KBM-7 (cell line): ENCODE measurements around the gene FUT8.
A peak's percentile ranks its signal among the peaks of the same experiment; 100 is the strongest.

Experiments
- DNase-seq: peaks from one replicate; pipeline ENCODE4 v3.0.0-alpha.2; 2015
- in situ Hi-C: fragments of 300-500 bp; cut with MboI; formaldehyde crosslinking; loops from 2 replicates; pipeline ENCODE4 v1.14.3; 2020; ENCODE audit warnings: low sequenced_read_pairs, low pct_unique_long_range_greater_than_20kb, mixed read lengths

The FUT8 gene

GRCh38 chr14:65723348-65723747 is 310.8 kb downstream of the FUT8 start:
- in situ Hi-C loops, result no loop called here
- DNase-seq, result no peak

GRCh38 chr14:65728604-65729003 is 316.1 kb downstream of the FUT8 start:
- in situ Hi-C loops, result no loop called here
- DNase-seq, result no peak

- no peak for DNase-seq
- in situ Hi-C loops, result no loop called here
Measured at GRCh38 chr14:65729566-65729965, 317.0 kb downstream of the FUT8 start.

DNA sequence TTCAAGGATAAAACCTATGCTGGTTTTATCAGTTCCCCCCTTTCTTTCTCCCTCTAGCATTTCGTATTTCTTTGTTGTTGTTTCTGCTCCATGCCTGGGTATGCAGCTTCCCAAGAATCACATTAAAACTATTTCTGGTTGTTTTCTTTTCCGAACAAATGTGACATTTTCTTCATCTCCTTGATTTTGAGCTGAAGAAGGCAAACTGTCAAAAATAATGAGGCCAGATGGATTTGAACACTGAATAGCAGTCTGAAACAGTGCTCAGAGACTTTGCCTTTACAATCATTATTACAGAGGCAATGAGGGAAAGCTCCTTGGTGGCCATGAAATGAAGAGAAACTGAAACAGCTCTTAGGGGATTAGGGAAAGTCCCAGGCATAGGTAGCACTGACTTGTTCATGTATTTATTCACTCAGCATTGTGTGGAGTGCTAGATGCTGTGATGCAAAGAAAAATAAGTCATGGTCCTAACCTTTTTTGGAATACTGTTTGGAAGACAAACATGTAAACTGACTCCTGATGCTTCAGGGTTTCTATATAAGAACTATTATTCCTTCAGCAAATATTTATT is 319.5 kb downstream of the FUT8 start:
- DNase-seq, result no peak
- in situ Hi-C loops, result no loop called here

DNA sequence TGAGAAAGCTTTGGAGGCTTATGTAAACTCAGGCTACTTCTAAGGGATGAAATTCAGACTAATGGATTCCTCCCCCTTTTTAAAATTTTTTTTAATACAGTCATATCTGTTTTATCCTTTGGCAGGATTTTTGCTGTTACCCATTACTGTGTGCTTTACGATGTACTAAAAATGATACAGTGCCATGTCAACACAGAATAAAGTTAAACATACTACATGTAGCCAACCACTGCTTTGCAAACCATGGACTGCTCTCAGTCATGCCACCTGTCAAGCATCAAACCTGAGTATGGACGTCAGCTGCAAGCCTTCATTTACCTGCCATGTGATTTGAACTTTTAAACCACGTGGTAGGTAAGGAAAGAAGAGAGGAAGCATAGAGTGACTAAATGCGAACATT is 325.8 kb downstream of the FUT8 start:
- no peak for DNase-seq
- in situ Hi-C loops, result no loop called here

DNA sequence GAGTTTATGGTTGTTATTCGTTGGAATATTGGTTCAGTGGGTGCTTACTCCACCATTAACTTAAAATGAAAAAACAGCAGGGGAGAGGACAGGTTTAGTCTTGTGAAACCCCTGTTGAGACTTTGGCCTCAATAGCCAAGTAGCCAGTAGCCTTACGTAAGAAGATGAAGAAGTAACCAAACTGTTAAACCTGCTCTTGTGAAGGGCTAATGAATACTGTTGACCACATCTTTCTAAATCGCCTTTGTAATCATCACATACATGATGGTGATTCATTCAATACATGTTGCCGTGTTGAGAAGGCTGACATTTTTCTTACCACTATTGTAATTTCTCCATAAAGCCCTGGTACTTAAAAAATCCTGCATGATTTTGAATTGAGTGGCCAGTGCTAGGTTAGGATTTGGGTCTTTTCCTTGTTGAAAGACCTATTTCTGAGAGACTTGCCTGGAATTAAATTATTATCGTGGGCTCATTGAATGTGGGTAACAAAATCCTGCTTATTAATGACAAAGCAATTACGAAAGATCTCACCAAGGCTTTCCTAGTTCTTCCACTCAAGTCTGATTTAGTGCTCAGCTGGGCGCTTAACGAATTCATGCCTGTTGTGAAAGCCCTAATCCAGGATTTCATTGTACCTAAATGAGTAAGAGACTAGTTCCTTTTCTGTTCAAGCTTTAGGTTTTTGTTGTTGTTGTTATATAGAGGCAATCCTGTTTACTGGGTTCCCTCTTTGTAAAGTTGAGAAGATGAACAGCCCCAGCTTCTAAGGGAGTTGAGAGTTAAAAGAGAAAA is 333.1 kb downstream of the FUT8 start:
- in situ Hi-C loops, result no loop called here
- DNase-seq, result no peak

- in situ Hi-C loops, result no loop called here
- DNase-seq, result no peak
Measured at GRCh38 chr14:65748796-65749195, 336.3 kb downstream of the FUT8 start.

DNA sequence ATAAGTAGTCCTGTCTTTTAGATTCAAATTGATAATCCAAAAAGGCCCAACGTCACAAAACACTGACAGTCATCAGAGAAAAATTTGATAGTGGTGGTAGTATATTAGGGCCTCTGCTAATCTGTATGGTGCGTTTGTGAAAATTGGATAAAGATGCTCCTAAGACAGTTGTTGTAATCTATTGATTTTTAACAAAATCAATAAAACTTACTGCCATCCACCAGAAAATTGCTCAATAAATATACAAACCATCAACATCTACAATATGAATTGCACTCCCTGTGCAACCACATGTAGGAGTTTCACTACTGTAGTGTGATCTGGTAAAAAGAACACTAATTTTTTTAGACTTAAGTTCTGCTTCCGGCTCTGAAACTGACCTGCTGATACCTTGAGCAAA is 336.8 kb downstream of the FUT8 start:
- no peak for DNase-seq
- in situ Hi-C loops, result no loop called here

GRCh38 chr14:65750906-65751305 is 338.4 kb downstream of the FUT8 start:
- in situ Hi-C loops, result no loop called here
- no peak for DNase-seq

GRCh38 chr14:65751510-65751909 is 339.0 kb downstream of the FUT8 start:
- no peak for DNase-seq
- in situ Hi-C loops, result no loop called here

- in situ Hi-C loops, result no loop called here
- DNase-seq, result no peak
Measured at GRCh38 chr14:65753061-65753460, 340.5 kb downstream of the FUT8 start.

DNA sequence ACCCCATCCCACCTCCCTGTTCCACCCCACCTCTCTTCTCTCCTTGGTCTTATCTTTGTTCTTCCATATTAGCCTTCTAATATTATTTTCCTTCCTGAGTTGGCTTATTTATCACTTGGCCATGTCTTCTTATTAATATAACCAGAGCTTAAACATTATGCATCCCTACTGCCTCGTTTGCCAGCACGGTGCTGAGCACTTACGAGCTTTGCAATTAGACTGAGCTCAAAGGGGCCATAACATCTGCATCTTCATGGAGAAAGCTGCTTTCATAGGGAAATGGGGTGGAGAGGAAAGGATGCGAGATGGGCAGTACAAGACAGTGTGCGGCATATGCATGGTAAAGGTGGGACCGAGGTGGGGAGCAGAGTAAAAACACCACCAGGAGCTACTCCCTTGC is 342.8 kb downstream of the FUT8 start:
- in situ Hi-C loops, result no loop called here
- no peak for DNase-seq

- no peak for DNase-seq
- in situ Hi-C loops, result no loop called here
Measured at GRCh38 chr14:65756880-65757279, 344.4 kb downstream of the FUT8 start.

GRCh38 chr14:65769151-65769550 is 356.6 kb downstream of the FUT8 start:
- DNase-seq, result no peak
- in situ Hi-C loops, result no loop called here

DNA sequence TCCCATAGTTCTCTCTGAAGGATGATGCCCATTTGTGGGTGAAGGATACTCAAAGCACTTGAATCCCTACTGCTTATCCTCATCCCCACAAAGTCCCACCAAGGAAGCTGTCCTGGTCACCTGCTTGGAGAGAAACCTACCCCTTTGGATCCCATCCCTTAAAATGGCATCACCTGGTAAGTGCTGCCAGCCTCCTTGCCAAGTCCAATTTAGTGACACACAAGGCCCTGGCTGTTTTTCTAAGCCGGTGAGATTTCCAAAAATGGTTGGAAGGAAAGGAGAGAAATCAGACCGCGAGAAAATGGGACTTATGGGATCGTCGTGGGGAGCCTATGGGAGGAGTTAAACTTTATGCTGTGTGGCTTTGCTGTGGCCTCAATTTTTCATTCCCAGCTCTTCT is 358.2 kb downstream of the FUT8 start:
- in situ Hi-C loops, result no loop called here

DNA sequence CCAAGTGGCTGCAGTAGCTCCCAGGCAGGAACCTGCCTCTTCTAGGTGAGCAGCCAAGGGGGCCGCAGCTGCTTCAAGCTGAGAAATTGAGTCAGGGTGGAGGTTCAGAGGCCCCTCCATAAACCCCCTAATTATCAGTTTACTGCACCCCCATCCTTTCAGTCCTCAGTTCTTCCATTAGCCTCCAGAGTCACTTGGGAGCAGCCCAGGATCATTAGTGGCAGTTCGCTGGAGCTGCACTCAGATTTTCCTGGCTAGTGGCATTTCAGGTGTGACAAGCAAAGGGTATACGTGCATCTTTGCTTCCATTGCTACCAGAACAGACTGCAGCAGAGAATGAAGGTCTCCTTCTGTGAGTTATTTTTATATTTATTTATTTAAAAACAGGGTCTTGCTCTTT is 358.7 kb downstream of the FUT8 start:
- no peak for DNase-seq
- in situ Hi-C loops, result no loop called here

More for the DNA sequence above, 358.2 kb downstream of the FUT8 start:
- no peak for DNase-seq

DNA sequence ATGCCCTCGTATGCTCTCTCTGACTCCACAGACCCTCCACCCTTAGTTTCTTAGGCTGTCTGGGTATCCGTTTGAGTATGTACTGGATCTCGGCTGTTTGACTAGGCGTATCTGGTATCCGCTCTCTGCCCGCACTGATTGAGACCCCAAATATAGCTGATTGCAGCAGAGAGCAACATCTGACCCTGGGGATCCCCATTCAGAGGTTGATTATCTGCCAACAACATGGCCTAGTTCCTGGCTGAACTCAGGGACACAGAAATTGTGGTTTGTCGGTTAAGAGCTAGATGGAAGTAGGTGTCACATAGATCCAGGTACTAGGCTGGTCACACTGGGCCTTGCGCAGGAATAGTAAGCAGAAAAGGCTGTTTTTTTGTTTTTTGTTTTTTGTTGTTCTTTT is 359.9 kb downstream of the FUT8 start:
- DNase-seq, result no peak
- in situ Hi-C loops, result no loop called here

GRCh38 chr14:65772921-65773574 is 360.5 kb downstream of the FUT8 start:
- peak; percentile 75 for DNase-seq
- in situ Hi-C loops, result no loop called here

DNA sequence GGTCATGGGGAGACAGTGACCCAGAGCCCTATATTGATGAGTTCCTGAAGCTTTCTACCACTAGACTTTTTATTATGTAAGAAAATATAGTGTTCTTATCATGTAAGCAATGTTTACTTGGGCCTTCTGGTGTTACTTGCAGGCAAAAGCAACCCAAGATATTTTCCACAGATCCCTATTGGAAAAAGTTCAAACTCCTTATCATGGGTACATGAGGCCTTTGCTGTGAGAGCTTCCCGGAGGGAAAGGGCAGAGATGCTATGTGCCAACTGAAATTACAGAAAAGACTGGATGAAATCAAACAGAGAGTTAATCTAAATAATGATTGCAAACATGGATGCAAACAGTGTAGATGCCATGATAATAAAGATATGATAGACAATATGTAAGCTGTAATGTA is 361.5 kb downstream of the FUT8 start:
- DNase-seq, result no peak

GRCh38 chr14:65776193-65776852 is 363.8 kb downstream of the FUT8 start:
- no peak for DNase-seq

More for the DNA sequence above, 361.5 kb downstream of the FUT8 start:
- in situ Hi-C loops, result no loop called here

More at GRCh38 chr14:65776193-65776852, 363.8 kb downstream of the FUT8 start:
- in situ Hi-C loops, result no loop called here
